GM18519 (cell line): Measurements from ENCODE around the gene CFAP20.

ENCODE experiments used
- ATAC-seq: cut with Tn5 transposase; IDR thresholded peaks from one replicate; pipeline ENCODE4 v1.9.1; 2021; ENCODE audit warnings: mild to moderate bottlenecking, moderate library complexity; ENCODE audit not compliant: unreplicated experiment, low FRiP score

The CFAP20 gene

DNA sequence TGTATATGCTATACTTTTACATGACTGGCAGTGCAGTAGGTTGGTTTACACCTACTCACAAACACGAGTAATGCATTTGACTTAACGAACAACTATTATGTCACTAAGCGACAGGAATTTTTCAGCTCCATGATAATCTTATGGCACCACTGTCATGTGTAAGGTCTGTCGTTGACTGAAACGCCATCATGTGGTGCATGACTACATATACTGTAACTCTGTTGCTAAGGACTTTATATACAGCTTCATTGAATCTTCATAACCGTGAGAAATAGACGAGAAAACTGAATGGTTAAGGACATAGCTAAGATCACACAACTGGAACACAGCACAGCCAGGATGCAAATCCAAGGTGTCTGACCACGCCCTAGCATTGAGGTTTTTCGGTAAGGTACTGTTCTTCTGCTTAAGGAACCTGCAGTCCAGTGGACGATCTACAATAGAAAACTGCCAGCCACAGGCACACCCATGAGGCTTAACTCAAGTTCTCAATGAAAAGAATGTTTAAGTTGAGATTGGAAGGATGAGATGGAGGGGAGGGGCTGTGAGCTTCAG lies 3.3 kb downstream of the CFAP20 start:
- no peak for ATAC-seq

DNA sequence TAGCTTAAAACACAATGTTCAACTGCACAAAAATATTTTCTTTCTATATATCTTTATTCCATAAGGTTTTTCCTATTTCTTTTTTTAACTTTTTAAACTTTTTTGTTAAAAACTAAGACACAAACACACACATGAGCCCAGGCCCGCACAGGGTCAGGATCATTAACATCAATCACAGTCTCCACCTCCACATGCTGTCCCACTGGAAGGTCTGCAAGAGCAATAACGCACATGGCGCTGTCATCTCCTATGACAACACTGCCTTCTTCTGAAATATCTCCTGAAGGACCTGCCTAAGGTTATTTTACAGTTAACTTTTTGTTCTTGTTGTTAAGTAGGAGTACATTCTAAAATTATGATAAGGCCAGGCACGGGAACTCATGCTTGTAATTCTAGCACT lies 4.1 kb downstream of the CFAP20 start:
- no peak for ATAC-seq

DNA sequence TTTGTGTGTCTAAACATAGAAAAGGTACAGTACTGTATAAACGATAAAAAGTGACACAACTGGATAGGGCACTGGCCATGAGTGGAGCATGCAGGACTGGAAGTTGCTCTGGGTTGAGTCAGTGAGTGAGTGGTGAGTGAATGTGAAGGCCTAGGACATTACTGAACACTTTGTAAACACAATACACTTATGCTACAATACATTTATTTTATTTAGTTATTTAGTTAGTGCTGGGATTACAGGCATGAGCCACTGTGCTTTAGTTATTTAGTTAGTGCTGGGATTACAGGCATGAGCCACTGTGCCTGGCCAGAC lies 4.6 kb downstream of the CFAP20 start:
- ATAC-seq = no peak

DNA sequence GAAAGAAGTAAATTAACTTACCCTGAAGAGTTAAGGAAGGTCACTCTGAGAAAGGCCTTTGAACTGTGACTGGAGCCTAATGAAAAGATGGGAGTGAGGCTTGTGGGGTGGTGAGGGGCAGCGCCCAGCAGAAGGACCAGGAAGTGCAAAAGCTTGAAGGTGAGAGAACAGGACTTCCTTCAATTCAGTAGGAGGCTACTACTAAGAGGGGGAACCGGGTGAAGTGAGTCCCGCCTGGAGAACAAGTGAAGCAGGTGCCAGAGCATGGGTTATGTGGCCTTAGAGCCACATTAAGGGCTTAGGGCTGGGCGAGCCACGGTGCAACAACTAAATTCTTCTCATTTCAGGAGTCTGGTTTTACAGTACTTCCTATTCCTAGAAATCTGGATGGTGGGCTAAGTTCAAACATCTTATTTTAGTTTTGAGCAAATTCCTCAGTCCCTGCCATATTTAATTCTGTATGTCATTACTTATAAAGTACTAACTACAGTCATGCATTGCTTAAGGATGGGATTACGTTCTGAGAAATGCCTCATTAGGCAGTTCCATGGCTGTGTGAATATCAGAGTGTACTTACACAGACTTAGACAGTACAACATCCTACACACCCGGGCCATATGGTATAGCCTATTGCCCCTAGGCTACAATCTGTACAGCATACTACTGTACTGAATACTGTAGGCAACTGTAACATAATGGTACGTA lies 5.1 kb downstream of the CFAP20 start:
- ATAC-seq = no peak

DNA sequence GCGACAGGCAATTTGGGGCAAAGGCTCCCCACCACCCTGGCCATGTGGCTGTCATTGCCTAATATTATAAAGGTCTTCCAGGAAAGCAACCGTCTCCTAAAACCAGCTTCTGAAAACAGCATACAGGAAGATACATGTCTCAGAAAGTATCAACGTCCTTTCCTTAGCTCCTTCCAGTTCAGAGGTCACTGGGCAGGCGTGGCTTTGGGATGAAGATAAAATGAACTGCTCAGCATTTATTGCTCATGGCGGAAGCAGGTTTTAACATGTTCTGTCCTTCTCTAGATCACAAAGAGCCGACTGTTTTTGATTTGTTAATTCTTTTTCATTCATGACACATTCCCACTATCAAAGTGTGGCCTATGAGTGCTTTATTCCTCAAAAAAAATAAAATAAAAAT lies 8.0 kb downstream of the CFAP20 start:
- ATAC-seq = no peak

DNA sequence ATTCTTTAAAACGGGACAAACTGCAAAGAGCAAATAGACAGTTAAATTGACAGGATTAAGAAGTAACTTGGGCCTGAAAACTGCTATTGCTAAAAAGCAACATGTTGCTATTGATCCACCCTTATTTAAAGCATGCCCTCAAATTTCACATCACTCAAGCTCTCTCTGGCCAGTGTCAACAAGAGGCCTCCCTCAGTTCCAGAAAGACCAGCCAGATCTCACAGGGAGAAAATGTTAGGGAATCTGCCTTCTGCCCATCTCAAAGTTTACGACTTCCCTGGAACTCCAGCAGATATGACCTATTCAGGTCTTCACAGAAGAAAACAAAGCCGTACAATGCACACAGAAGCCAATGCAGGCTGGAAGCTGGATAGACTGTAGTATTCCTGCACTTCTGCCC lies 8.9 kb downstream of the CFAP20 start:
- ATAC-seq = no peak

DNA sequence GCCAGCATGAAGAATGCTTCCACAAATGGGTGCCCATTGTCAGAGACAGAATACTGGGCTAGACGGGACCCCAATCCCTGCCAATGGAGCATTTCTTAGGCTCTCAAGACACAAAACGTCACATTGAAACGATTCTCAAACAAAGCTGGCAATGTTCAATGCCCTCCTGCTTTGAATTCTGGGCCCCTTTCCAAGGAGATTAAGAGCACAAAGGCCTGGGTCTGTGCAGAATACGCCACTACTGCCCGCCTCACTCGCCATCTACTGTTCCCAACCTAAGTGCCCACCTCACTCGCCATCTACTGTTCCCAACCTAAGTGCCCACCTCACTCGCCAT lies 9.7 kb downstream of the CFAP20 start:
- no peak for ATAC-seq

DNA sequence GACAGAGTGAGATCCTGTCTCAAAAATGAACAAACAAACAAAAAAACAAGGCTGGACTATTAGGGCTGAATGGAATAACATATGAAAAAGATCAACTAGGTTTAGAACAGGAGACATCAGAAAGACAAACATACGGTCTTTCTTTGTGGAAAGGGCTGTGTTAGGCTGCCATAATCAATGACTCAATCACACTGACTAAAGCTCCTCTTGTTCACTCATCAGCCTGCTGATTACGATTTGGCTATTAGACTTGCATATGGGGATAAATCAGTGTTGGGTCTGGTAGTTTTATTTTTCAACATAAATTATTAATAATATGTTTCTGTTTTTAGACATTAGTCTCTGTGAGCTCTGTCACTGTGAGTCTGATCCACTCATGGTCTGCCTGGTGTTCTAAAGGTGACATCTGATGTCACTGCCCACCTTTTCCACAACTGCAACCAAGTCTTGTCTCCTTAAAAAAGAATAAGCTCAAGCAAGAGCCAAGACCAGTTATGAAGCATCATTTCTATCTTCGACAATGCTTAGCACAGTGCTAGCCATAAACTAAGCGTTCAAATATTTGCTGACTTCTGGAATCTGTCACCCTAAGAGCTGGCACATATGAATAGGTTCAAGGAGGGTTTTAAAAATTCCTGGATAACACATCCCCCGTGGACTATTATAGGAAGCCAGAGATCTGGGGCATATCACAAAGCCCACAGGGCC lies 10.2 kb downstream of the CFAP20 start:
- no peak for ATAC-seq

DNA sequence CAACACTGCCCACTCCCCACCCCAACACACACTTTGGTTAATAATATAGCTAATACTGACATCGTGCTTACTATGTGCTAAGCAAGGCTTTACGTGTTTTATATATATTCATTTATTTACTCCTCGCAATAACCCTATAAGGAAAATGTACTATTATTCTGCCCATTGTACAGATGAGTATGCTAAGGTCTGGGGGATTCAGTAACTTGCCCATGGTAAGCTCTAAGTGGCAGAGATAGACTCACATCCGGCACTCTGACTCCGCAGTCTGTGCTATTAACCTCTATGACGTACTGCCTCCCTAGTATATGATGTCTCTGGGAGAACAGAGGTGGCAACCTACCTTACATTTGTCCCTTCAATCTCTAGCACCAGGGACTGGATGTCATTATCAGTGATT lies 12.7 kb downstream of the CFAP20 start:
- no peak for ATAC-seq

DNA sequence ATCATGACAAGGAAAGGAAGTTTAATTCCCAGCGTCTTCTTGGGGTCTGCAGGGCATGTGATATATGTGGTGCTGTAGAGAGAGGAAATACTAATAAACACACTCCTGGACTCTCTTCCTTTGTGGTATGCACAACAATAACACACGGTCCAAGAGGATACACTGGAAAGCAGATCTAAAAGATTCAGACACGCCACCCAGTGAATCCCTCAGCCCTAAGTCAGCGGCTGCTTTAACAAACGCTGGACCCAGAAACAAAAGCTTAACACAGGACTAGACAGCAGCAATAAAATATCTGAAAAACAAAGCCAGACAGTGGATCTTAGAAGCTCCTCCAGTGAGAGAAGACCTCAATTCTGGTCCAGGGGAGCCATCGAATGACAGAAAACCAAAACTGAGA lies 13.1 kb downstream of the CFAP20 start:
- no peak for ATAC-seq

DNA sequence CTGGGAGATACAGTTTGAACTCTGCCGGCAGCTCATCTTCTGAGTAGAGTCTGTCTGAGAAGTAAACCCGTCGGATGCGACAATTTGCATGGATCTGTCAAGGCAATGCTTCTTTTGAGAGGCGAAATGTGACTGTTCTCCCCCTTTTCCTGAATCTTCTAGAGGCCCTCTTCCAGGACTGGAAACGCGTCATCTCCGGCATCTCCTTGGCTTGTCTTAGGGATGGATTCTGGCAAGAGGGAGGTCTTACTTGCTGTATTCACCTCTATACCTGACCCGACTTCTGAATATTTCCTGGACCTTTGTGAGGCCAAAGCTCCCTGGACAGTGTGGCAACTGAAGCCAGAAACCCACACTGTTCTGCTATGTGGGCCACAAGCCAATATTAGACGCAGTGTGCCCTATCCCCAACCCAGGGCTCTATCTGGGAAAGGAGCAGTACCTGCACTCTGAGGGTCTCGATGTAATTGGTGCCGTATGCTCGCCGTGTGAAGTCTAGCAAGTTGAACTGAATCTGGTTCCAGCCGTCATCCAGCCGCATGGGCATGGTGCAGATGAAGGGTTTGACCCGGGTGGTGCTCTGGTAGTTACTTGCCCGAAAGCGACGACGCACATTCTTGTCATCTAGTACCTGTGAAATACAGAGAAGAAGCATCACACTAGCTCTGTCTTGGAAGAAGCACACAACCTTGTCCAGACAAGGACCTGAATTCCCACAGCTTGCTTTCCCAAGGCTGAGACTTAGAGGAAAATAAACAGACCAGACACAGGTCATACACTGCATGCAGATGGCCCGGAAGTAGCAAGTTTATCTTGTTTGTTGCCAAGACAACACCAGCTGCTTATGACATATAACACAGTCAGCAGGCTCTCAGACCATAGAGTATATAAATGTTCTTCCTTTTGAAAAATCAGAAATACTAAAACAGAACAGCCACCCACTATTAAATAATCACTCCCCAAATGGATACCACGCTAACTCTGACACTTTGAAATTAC lies 14.1 kb downstream of the CFAP20 start:
- no peak for ATAC-seq

DNA sequence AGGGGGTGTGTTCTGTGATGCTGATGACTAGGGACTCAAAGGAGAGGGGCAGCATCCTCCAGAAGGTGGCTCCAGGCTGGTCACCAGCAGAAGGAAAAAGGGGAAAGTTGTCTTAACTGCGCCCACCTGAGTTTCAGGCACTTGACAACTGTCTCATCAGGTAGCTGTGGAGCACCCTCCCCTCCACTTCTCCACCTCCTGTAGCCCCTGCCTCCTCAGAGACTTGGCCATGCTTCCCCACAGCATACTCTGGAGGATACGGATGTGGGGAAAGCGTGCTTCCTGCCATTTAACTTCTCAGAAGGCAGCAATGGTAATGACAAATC lies 17.9 kb downstream of the CFAP20 start:
- no peak for ATAC-seq

DNA sequence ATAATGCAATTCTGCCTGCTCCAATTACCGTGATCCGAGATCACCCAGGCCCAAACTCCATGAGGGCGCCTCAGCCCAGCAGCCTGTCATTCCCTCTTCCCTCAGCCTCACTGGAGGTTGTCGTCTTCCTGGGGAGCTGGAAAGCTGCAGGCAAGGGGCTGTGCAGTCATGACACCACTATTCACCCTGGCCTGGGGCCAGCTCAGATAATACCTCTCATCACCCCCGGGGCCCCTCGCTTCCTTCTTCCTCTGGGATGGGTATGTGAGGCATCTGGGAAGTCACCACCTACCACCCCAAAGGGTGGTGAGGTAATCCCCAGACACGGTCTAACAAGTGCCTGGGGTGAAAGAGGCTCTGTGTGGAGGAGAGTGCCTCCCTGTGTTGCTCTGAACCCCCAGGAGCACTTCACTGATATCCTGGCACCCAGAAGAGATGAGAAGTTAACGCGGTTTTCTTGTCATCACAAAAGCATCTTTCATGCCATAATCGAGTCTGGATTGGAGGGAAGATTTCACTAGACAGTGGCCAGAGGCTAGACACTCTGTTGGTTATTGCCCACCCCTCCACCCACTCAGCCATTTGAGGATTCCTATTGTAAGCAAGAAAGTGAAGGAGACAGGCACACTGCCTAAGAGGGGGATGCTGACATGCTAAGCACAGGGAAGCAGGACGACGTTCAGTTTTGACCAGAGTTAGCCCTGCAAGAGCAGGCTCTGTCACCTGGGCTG lies 18.4 kb downstream of the CFAP20 start:
- no peak for ATAC-seq

DNA sequence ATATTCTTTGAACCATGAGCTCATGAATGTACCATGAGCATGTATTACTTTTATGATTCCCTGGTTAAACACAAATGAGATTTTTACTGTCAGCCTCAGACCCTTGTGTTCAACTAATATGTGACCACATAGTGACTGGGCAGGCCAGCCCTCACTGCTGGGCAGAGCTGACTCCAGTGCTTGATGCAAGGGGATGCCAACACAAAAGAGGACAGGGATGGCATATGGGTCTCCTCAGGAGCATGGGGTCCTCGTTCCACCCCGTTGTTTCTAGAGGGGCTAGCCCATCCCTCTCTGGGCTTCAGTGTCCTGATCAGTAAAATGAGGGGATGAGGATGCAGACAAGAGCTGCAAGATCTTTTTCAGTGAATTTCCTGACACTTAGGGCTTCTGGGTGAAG lies 19.3 kb downstream of the CFAP20 start:
- ATAC-seq = no peak

DNA sequence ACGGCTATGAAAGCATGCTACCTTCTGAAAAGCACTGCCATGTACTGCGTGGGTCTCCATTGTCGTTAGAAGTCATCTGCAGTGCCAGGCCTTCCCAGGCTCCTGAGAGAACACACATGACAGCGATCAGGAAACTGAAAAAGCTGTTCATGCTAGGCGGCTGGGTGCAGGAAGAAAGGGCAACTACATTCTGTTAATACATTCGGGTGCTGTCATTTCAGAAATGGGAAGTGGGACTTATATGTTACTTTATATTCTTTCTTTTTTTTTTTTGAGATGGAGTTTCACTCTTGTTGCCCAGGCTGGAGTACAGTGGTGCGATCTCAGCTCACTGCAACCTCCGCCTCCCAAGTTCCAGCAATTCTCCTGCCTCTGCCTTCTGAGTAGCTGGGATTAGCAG lies 19.9 kb downstream of the CFAP20 start:
- no peak for ATAC-seq

DNA sequence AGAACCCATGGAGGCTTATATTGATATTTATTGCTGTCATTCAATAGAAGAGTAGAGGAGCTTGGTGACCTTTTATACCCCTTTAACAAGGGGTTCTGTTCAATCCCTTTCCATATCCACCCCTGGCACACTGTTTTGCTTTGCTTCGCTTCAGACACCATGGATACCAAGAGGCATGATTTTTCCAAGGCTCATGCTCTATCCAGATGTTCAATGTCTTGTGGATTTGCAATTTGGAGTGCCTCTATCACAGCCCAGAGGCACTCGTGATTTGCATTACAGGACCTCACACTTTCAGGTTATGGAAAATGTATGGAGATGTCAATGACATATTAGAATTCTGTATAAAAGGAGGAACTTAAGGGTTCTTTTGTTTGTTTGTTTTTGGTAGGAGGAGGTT lies 21.5 kb downstream of the CFAP20 start:
- no peak for ATAC-seq

DNA sequence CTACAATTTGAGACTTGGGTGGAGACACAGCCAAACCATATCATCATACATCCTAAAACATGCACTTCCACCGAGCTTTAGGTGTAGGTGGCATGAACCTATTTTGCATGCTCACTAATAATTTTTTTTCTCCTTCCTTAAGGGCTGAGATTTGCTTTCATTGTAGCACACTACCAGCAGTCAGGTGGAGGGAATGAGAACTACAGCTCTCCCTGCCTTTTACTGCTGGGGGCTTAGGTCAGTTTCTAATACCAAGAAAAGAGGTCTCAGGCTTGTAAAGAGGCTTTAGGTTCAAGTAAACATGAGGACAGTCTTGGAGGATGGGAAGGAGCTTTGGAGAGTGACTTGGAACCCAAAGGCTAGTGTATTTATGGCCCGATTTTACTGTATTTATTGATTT lies 22.0 kb downstream of the CFAP20 start:
- no peak for ATAC-seq

DNA sequence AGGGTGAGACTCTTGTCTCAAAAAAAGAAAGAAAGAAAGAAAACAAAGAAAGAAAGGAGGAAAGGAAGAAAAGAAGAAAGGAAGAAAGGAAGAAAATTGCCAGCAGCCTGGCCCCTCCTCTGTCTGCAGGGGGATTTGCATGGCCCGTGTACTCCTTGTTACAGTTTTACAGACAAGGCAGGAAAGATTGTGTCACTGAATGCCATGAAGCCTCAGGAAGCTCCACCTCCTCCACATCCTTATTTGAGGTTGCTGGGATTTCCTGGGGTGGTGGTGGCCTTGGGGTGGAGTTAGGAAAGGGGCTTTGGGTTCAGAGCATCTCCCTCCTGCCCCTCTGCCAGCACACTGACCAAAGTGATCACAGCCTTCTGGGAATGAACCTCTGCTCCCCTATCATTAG lies 23.6 kb downstream of the CFAP20 start:
- no peak for ATAC-seq

DNA sequence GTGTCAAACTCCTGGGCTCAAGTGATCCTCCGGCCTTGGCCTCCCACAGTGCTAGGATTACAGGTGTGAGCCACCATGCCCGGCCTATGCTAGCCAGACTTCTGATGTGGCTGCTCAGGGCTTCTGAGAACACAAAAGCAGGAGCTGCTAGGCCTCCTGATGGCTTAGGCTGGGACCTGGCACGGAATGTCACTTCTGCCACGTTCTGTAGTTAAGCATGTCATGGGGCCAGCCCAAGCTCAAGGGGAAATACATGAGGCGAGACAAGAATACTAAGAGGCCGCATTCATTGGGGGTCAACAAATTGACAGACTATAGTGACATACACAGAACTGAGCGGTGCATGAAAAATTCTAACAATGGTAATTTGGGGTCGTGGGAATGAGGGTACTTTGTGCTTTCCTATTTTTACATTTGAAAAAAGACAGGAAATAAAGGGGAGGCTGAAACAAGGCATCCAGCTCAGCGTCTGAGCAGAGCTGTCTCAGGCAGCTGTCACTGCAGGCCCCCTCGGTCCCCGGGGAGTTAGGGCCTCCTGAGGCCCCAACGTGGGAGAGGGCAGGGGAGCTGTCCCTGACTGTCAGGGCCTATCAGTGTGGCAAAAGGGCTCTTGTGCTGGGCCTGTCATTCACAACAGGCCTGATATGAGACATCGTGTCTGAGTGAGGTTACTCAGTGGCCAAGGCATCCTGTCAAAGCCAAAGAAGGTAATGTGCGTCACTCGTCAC lies 26.4 kb downstream of the CFAP20 start:
- no peak for ATAC-seq

DNA sequence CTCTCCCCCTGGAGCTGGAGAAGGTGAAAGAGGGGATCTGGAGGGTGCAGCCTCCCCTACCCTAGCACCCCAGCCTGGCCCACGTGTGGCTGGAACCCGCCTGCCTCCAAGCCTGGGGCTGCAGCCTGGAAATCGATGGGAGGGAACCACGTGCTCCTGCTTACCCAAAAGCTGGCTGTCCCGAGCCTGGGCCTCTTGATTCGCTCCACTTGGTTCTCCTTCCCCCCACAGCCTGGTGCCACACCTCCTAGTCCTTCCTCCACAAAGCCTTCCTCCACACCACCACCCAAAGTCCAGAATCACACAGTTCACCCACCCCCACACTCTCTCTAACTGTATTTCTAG lies 29.3 kb downstream of the CFAP20 start:
- no peak for ATAC-seq
